HG03571 (cell line): ENCODE measurements around the gene KRT79.

Experiments
- ATAC-seq: cut with Tn5 transposase; IDR thresholded peaks from one replicate; pipeline ENCODE4 v1.9.1; 2021; ENCODE audit not compliant: unreplicated experiment

The KRT79 gene

DNA sequence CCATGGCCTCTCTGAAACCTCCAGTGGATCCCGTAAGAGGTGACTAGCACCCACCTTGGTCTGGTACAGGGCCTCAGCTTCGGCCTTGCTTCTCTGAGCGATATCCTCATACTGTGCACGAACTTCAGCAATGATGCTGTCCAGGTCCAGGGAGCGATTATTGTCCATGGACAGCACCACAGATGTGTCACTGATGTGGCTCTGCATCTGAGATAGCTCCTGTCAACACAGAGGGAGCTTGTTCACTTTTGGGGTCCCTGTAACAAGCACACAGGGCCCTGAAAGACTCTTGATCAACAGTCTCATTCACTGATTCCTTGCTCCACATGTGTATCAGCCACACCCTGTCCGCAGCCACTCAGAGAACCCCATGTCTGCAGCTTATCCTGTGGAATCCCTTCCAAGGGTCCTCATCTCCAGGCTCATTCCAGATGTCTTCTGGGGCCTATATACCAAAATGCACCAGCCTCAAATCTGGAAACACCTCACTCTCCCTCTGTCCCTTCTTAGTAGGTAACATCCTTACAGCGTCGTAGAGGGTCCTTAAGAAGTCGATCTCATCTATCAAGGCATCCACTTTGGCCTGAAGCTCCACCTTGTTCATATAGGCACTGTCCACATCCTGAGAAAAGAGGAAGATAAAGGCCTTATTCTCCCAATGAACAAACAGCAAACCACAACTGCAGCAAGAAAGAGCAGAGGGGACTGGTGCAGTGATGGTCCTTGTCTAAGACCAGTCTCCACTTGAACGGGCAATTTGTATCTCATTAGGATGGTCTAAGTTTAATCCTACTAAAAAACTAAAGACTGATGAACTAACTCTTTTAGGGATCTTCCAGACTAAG is 41.7 kb downstream of the KRT79 start:
- no peak for ATAC-seq

DNA sequence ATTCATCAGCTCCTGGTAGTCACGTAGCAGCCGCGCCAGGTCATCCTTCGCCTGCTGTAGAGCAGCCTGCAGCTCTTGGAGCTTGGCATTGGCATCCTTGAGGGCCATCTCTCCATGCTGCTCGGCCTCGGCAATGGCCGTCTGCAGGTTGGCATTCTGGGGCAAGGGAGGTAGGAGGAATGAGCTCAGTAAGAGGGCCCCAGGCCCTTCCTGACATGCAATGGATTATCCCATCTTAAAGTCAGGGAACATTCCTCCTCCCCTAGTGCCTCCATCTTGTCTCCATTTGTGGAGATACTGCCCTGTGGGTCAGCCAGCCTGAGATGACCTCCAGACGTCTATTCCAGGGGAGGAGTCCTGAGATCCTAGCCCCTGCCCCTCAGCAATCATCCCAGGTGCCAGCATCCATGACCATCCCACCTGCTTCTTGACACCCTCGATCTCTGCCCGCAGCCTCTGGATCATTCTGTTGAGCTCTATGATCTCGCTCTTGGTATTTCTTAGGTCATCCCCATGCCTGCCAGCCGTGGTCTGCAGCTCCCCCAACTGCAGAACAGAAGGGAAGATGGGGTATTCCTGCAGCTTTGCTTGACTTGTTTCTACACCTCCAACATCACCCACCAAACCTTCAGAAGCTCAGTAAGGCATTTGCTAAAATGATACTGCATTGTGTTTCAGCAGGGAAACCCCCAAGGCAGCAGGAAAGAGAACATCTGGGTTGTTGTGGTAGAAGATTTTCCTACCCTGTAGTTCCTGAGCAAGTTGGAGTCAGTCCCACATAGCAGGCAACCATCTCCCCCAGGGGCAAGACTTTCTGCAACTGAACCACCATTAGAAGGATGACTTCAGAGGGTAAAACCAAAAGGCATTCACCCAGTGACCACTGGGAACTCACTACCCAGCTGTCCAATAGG is 42.6 kb downstream of the KRT79 start:
- ATAC-seq, result no peak

DNA sequence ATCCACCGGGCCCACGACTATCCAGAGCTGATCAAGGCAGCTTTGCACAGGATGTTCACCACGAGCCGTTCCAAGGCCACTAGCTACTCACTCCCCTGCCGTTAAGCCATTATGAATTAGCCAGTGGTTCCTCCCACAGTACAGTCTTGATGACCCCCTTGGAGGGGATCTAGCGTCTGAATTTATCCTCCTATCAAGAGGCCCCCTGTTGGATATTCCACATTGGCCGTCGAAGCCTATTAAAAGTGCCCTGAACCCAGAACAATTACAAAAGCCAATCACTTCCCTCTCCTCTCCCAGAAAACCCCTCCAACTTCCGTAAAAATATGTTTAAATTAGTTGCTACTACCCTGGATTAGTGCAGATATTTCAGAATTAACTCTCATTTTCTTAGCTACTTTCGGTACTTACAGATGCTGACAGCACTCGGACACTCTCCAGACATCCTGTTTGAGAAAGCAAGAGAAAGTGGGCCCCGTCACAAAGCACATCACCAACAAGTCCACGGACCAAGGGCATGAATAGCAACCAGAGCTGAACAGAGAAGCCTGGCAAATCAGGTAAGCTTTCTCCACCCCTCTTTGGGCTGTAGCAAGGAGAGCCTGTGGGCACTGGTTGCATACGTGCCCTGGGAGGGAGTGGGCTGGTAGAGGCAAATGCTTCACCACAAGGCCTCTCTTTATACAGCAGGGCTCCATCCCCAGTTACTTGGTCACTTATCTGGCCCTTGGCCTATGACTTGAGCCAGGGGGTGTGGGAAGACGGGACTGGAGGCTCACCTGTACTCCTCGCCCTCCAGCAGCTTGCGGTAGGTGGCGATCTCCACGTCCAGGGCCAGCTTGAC is 43.5 kb downstream of the KRT79 start:
- no peak for ATAC-seq

DNA sequence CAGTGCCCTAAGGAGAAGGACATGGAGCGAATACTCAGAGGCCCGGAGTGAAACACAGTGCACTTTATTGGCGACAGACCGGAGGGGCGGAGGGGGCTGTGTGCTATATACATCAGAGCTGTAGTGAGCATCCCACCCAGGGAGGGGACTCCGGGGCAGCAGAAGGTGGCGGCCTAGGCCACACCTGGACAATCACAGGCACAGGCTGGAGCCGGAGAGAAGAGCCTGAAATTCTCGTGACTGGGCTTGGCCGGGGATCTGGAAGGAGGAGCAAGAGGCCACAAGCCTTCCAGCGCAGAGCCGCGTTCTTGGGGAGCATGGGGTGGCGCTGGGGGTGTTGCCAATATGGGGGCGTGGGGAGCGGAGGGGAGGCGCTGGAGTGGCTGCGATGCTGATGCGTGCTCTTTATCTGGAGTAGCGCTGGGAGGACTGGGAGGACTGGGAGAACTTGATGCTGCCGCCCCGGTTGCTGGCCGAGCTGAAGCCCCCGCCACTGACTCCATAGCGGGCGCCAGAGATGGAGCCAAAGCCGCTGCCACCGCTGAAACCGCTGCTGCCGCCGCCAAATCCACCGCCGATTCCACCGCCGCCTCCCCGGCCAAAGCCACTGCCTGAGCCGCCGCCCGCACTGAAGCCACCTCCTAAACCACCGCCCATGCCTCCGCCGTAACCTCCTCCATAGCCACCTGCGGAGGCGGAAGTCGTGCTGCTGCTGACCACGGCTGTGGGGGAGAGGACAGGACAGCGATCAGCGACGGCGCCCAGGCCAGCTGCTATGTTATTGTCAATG is 44.3 kb downstream of the KRT79 start:
- no peak for ATAC-seq

DNA sequence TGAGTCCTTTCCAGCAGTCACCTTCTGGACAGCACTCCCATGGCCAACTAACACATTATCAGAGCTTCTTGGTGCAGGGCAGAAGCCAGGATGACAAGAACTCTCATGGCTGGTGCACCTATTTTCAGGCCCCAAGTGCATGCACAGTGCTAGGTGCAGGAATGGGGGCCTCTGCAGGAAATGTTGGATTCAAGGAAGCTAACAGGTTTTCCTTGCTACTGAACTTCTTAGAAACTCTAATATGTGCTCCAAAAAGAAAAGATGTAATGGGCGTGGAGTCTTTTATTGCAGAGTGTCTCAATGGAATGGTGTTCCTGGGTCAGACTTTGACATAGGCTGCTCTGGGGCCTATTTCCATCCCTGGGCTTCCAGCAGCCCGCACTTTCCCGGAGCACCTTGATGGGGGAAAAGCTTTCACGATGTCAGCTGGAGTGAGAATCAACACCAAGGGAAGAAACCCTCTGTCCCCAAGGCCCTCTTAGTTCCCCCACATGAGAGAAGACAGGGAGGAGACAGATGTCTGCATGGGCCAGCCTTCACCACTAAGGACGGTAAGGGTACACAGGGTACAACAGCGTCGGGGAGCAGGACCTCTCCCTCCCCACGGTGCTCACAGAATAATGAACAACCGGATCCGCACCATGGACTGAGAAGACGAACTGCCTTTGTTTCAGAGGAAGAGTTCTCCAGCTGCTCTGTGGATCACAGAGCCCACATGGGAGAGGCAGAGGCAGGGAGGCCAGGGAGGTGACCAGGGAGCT is 45.1 kb downstream of the KRT79 start:
- no peak for ATAC-seq

DNA sequence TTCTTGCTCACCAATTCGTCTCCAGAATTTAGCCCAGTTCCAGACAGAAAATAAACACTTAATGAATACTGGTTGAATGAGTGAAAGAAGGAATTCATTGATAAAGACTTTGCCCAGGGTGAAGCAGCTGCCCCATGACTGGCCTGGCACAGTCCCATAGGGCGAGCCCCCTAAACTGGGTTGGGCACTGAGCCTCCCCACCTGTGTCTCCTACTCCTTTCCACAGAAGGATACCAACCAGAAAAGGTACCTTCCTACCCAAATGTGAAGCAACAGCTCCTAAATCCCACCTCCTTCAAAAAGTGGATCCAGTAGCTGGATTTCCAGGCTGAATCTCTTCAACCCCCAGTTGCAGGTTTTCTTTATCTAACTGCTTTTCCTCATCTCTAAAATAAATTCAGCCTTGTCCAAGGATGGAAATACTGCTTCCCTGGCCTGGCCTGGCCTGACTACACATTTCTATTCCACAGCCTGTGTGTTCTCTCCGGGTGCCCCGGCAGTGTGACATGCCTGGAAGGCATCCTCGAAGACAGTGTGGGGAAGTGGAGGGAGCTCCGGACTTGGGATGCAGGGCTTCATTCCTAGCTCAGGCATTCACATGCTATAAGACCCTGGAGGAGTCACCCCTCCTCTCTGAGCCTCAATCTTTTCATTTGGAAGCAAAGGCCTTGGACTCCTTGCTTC is 45.8 kb downstream of the KRT79 start:
- ATAC-seq, result no peak

DNA sequence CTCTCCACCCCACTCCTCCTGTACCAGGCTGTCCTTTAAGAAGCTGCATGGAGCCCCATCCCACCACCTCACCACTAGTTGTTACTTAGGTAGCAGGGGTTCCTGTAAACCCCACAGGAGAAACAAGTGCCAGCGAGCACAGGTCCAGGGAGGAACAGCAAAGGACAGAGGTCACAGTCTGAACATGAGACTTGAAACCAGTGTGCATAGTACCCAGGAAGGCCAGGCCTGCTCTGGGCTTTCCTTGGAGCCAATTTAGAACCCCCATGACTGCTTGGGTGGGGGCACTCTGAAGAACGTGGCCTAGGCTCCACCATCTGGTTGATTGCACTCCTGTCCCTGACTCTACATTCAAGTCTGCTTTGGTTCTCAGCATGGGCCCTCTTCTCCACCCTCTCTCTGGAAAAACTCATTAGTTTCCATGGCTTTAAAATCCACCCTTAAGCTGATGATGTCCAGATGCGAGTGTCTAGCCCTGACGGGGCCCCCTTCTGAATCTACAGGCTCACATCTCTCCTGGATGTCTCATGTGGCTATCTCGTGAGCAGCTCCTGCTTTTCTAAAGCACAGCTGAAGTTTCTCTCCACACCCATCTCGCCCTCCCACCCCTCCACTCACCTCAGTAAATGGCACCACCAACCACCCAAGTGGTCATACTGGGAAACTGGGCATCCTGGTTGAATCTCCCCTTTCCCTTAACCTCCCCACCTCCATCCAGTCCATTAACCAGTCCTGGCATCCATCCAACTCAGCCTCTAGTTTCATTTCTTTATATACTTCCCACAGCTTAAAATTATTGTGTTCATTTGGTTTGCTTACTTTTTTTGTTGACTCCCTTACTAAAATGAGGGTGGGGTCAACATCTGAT is 46.6 kb downstream of the KRT79 start:
- ATAC-seq, result no peak

DNA sequence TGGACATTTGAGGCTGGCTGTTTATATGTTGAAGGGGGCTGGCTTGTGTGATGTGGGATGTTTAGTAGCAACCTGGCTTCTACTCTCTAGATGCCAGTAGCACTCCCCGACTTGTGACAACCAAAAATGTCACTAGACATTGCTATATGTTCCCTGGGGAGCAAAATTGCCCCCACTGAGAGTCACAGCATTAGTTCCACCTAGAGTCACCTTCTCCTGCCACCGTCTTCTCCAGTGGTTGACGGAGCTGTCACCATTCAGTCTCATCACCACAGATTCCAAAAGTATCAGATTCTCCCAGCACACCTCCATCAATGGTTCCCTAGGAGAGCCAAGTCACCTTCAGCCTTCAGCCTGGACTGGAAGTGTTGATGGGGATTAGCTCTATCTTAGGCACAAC is 49.2 kb downstream of the KRT79 start:
- no peak for ATAC-seq

DNA sequence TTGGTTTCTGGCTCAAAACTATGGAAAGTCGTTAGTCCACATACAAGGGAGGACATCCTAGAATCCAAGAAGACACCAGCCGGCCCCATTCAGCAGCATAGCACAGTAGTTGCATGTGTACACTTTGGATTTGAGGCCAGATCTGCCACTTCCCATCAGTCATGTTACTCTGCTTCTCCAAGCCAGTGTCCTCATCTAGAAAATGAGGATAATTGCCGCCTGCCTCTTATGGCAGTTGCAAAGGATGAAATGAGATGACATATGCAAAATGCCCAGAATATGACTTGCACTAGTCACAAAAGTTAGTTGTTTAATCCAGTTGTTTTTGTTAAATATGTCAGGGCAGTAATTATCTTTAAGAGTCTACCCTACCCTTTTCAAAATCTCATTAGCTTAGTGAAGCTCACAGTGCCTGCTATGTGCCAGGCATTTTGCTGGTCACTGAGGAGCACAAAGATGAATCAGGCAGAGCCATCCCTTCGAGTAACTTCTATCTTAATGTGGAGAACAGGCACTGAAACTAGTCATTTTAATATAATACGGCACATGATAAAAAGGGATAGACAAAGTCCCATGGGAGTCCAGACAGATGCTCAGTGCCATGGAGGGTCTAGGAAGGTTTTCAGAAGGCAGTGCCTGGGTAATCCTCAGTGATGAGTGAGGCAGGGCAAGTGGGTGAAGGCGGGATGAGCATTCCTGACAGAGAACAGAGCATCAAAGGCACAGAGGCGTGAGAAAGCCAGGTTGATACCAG is 50.4 kb downstream of the KRT79 start:
- no peak for ATAC-seq

DNA sequence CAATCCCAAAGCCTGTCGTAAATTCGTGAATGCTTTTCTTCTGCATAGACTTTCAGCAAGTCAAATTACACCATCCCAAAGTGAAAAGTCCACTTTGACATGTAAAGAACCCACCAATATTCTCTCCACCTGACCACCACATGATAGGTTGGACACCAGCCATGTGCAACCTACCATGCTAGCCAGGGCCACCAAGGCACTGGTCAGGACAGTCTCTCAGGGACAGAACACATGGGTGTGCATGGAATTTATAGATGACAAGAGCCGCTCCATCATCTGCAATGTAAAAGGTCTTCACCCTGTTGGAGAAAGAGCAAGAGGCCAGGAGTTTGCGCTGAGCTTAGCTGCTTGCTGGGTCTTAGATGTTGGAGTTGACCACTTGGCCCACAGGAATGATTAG is 51.6 kb downstream of the KRT79 start:
- no peak for ATAC-seq

DNA sequence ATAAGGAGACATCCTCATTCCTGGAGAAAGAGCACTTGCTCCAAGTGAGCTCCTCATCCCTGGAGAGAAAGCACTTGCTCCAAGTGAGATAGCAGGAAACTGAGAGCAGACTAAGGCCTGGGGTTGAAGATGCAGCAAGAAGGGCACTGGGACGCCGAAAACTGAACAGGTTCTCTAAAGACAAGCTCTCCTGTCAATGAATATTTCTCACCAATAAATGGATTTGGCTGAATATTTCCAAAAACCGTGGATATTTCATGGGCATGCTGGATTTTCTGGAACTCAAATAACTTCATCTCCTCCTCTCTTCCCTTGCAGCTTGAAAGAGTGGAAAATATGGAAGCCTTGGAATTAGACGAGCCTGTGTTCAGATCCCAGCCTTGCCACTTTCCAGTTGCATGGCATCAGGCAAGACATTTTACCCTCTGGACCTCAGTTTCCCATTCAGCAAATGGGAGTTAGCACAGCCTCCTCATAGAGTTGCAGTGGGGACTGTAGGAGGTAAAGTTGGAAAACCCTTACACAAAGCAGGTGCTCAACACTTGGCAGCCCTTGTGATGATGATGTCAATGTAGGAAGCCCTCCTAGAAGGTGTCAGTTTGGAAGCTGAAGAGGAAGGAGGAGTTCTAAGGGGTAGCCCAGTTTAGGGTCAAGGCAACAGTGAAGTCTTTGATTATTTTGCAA is 52.6 kb downstream of the KRT79 start:
- ATAC-seq, result no peak

DNA sequence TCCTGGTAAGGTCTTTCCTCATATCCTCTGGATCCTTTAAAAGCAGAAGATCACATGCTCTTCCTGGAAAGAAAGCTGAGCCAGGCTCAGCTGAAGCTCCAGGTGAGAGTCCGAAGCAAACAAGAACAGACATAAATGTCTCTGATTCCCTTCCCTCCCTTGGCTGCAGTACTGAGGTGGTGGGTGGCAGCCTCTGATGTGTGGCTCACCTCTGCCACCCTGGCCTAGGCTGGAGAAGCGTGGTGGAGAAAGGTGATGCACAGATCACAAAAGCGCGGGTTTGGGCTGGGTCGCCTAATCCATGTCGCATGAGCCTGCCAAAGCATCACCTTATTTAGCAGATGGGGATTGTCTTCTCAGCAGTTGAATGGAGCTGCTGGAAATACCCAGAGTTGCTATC is 54.2 kb downstream of the KRT79 start:
- ATAC-seq, result no peak

DNA sequence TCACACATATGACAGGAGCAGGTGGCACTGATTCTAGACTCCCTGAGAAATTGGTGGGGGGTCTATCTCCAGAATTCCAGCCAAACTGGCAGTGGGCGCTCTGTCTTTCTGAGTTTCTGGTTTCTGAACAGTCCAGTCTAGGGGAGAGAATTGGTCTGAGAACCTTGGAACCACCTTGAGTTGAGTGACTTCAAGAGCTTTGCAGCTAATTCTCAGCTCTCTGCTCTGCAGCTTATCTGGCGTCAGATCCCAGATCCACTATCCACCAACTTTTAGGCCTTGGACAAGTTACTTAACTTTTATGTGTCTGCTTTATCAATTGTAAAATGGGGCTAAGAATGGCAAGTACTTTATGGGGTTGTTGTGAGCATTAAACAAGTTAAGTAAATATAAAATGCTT is 55.3 kb downstream of the KRT79 start:
- no peak for ATAC-seq

DNA sequence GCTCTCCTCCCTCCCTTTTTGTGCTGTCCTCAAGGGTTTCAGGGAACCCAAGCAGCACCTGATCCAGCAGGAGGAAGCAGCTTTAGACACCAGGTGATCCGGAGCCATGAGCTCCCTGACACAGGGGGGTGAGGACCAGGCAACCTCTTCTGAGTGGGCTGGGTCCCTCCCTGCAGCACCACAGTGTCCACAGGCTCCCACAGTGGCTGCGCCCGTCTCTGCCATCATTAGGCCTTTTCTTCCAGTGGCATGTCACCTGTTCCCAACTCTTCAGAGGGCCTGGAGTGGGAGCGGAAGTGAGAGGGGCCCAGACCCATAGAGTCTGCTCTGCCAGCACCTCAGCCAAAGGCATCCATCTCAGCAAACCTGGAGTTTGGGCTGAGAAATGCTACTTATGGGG is 56.5 kb downstream of the KRT79 start:
- ATAC-seq, result no peak

DNA sequence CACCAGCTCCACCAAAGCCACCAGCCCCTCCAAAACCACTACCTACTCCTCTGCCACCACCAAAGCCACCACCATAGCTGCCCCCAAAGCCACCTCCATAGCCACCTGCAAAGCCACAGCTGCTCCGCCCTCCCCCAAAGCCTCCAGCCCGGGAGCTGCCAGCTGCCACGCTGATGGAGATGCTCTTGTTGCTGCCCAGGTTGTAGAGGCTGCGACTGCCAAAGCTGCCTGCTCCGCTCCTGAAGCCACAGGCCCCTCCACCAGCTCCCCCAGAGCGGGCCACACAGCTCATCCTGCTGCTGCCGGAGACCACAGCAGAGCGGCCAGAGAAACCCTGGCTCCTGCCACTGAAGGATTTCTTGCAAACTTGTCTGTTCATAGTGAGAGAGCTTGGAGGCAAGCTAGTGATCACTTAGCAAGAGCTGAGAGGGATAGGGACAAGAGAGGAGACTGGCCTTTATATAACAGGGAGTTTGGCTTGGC is 57.2 kb downstream of the KRT79 start, which contains the start of gene KRT76:
KRT76 (minus strand) TSS at position 433 of the 483 bp plus-strand sequence; CDS start at position 379, 54 bp downstream.
- ATAC-seq, result no peak

DNA sequence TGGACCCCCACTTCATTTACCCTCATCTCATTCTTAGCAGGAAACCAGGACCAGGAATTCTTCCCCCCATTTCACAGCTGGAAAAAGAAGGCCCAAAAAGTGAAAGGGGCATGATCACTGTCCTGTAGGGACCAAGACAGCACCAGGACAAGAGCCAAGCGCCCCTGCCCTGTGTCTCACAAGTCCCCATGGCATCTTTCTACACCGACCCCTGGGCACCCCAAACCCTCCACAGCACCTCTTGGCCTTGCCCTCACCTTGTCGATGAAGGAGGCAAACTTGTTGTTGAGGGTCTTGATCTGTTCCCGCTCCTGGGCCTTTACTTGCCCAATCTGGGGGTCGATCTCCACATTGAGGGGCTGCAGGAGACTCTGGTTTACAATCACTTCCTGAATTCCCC is 57.7 kb downstream of the KRT79 start:
- ATAC-seq, result no peak
